Panc1 (cell line): ENCODE measurements around the gene DESI1. TPM values are rescaled to one million over a fixed set of nuclear protein-coding genes. Genes with fewer than 3 reads are reported as not detected.

Experiments
- ATAC-seq: fragments of 200-7000 bp; cut with Tn5 transposase; 2 replicates; pipeline ENCODE4 v1.9.1; 2020; ENCODE audit warnings: mild to moderate bottlenecking, moderate library complexity
- BruUV-seq: library from RNA; stranded (reverse); fragments of 400-500 nt; replicated peaks from 2 replicates; lab custom pipeline; 2021; lab: Mats Ljungman, UMichigan
- CTCF ChIA-PET: fragments of 300-600 bp; sonication (Branson Sonifier 250); formaldehyde crosslinking; loops from one replicate; lab custom pipeline; 2022; ENCODE audit warnings: antibody characterized with exemption; lab: Charles Lee
- POLR2A ChIA-PET: fragments of 300-600 bp; sonication (Branson Sonifier 250); formaldehyde crosslinking; loops from one replicate; lab custom pipeline; 2022; ENCODE audit warnings: antibody characterized with exemption; lab: Charles Lee
- DNase-seq: peaks from one replicate; pipeline ENCODE4 v3.0.0-alpha.2; 2010; ENCODE audit warnings: low read depth, low spot score
- H3K27ac ChIP-seq: 2 replicates; pipeline ENCODE4 v1.5.1; 2011; ENCODE audit warnings: mild to moderate bottlenecking, low read length, inconsistent platforms
- H3K27me3 ChIP-seq: fragments of 200-500 bp; sonication (Bioruptor generic); 2 replicates; pipeline ENCODE4 v1.6.0; 2014; ENCODE audit warnings: low read length, inconsistent platforms; ENCODE audit not compliant: control insufficient read depth, insufficient read depth
- H3K36me3 ChIP-seq: fragments of 200-500 bp; sonication (Bioruptor generic); 2 replicates; pipeline ENCODE4 v1.5.1; 2014; ENCODE audit warnings: inconsistent platforms, mild to moderate bottlenecking, low read length, moderate library complexity; ENCODE audit not compliant: control insufficient read depth, insufficient read depth
- H3K4me1 ChIP-seq: 2 replicates; pipeline ENCODE4 v1.5.1; 2011; ENCODE audit warnings: inconsistent platforms, mild to moderate bottlenecking, low read length, moderate library complexity; ENCODE audit not compliant: control insufficient read depth, insufficient read depth
- H3K4me3 ChIP-seq, 2 experiments: 2 replicates each; pipeline ENCODE4 v1.5.1; 2011 to 2012; ENCODE audit warnings: low read depth in 2 of 2, low read length in 2 of 2, mild to moderate bottlenecking in 2 of 2, inconsistent platforms in 1 of 2, moderate library complexity in 1 of 2
- H3K9me3 ChIP-seq: fragments of 200-500 bp; sonication (Bioruptor generic); 2 replicates; pipeline ENCODE4 v1.5.1; 2014; ENCODE audit warnings: low read depth, mild to moderate bottlenecking, inconsistent platforms, low read length, moderate library complexity; ENCODE audit not compliant: control insufficient read depth, insufficient read depth
- POLR2AphosphoS5 ChIP-seq: IDR thresholded peaks from 2 replicates; pipeline ENCODE4 v1.6.1; 2012; ENCODE audit warnings: mild to moderate bottlenecking, low read depth, low read length, moderate library complexity
- REST ChIP-seq, 2 experiments: IDR thresholded peaks; 2 replicates each; pipeline ENCODE4 v1.6.1; 2011 to 2012; ENCODE audit warnings: low read depth in 2 of 2, control low read depth in 1 of 2, low read length in 1 of 2, mild to moderate bottlenecking in 1 of 2, moderate library complexity in 1 of 2; ENCODE audit not compliant: insufficient read depth in 1 of 2
- SIN3A ChIP-seq: IDR thresholded peaks from 2 replicates; pipeline ENCODE4 v1.6.1; 2012; ENCODE audit warnings: low read depth, mild to moderate bottlenecking, low read length, moderate library complexity, borderline replicate concordance; ENCODE audit not compliant: insufficient read depth
- TCF7L2 ChIP-seq: IDR thresholded peaks from 2 replicates; pipeline ENCODE4 v1.6.1; 2011; ENCODE audit warnings: mild to moderate bottlenecking, low read depth, low read length, inconsistent platforms
- in situ Hi-C: cut with HindIII; loops from 2 replicates; pipeline ENCODE4 v1.10.0; 2016; ENCODE audit warnings: low sequenced_read_pairs, low pct_unique_long_range_greater_than_20kb
- intact Hi-C: fragments of 100-400 bp; cut with micrococcal nuclease; formaldehyde crosslinking; loops from one replicate; pipeline ENCODE4 v1.10.0; 2022; ENCODE audit not compliant: unreplicated experiment
- total RNA-seq: library from RNA; stranded (reverse); gene quantifications from one replicate; pipeline ENCODE4 v1.2.1, GENCODE V29; 2021; ENCODE audit not compliant: unreplicated experiment
- TF ChIP-seq, protein P1 (sequence below): fragments of 450-650 bp; IDR thresholded peaks from 2 replicates; pipeline ENCODE4 v1.5.1; 2017; ENCODE audit warnings: mild to moderate bottlenecking

DESI1 gene
- total RNA-seq, 1 experiment from 2014 or later, result 33.5 TPM

- BruUV-seq, result no TSS peak
- H3K27me3 ChIP-seq, result no peaks in the 10 kb centered on the region
- TF ChIP-seq, protein P1, sequence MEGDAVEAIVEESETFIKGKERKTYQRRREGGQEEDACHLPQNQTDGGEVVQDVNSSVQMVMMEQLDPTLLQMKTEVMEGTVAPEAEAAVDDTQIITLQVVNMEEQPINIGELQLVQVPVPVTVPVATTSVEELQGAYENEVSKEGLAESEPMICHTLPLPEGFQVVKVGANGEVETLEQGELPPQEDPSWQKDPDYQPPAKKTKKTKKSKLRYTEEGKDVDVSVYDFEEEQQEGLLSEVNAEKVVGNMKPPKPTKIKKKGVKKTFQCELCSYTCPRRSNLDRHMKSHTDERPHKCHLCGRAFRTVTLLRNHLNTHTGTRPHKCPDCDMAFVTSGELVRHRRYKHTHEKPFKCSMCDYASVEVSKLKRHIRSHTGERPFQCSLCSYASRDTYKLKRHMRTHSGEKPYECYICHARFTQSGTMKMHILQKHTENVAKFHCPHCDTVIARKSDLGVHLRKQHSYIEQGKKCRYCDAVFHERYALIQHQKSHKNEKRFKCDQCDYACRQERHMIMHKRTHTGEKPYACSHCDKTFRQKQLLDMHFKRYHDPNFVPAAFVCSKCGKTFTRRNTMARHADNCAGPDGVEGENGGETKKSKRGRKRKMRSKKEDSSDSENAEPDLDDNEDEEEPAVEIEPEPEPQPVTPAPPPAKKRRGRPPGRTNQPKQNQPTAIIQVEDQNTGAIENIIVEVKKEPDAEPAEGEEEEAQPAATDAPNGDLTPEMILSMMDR, result no peak
- TF ChIP-seq POLR2AphosphoS5 (no peak), SIN3A (no peak), REST (IDR thresholded peaks at IDR 0.05; ENCODE audit: insufficient read depth in 1 of 2, low read depth in 2 of 2, low read length in 1 of 2) (no peak), TCF7L2 (no peak)
Measured at GRCh38 chr22:41585898-41586297, 34.9 kb downstream of the DESI1 start.

DNA sequence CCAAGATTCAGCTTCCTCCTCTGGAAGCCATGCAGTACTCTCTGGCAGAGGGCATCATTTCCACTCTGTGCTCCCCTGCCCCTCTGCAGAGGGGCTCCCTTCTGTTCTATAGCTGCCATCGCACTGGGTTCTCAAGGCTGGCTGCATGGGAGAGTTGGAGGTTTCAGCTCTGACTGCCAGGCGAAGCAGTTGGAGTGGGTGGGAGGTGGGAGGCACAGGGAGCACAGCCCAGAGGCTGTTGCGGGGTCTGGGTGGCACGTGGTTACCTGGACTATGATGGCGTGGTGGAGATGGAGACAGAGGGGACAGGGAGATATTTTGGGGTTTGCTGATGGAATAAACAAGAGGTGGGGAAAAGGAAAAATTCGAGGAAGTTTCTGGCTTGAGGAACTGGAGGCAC lies 36.0 kb downstream of the DESI1 start:
- in situ Hi-C loops (no loop called here), intact Hi-C loops (no loop called here)
- no peaks in the 10 kb centered on the region; the same call in 1 of the 2 replicates for H3K36me3 ChIP-seq
- ATAC-seq (no peak), DNase-seq (no peak)
- BruUV-seq, result no TSS peak
- CTCF ChIA-PET, result no interaction called here
- POLR2A ChIA-PET, result no interaction called here
- no peak overlapping the region for H3K27ac ChIP-seq
- no peak overlapping the region for H3K4me3 ChIP-seq
- TF ChIP-seq, protein P1, result no peak
- TF ChIP-seq TCF7L2 (no peak), POLR2AphosphoS5 (no peak), REST (IDR thresholded peaks at IDR 0.05; ENCODE audit: insufficient read depth in 1 of 2, low read depth in 2 of 2, low read length in 1 of 2) (no peak), SIN3A (no peak)
- no peaks in the 10 kb centered on the region for H3K27me3 ChIP-seq
- peaks cover 11% of the 10 kb centered on the region; the same call in 1 of the 2 replicates for H3K4me1 ChIP-seq
- no peaks in the 10 kb centered on the region for H3K9me3 ChIP-seq

More at GRCh38 chr22:41585898-41586297, 34.9 kb downstream of the DESI1 start:
- ChIA-PET CTCF (no interaction called here), POLR2A (no interaction called here)
- H3K36me3 ChIP-seq, result no peaks in the 10 kb centered on the region; the same call in 1 of the 2 replicates
- no peaks in the 10 kb centered on the region for H3K9me3 ChIP-seq
- ATAC-seq, result no peak
- DNase-seq, result no peak
- intact Hi-C loops (no loop called here), in situ Hi-C loops (no loop called here)
- no peak overlapping the region for H3K4me3 ChIP-seq
- peaks cover 13% of the 10 kb centered on the region; the same call in 1 of the 2 replicates for H3K4me1 ChIP-seq
- no peak overlapping the region for H3K27ac ChIP-seq
